ENCODE results near the gene NT5C. TPM values are rescaled to one million over a fixed set of nuclear protein-coding genes. Genes with fewer than 3 reads are reported as not detected.
A peak's percentile ranks its signal among the peaks of the same experiment; 100 is the strongest.
"Not testable (repeated sequence)": the region's sequence is repeated elsewhere in the genome, so short reads cannot be mapped to it uniquely, and the experiment has no call there.

NT5C gene
- total and polyA plus RNA-seq, 7 donors = 16.4 to 84.0 (median 32.0) TPM

GRCh38 chr17:75138519-75138918 is 7.0 kb upstream of the NT5C start:
- Histone ChIP-seq H3K4me3 (no peak overlapping the region), H3K4me1 (peaks cover 4% of the 10 kb centered on the region), H3K27ac (no peak overlapping the region), H3K9me3 (no peaks in the 10 kb centered on the region), H3K36me3 (ENCODE audit: insufficient read depth in 1 of 2, low read depth in 1 of 2) (peaks cover 3 to 31% of the 10 kb centered on the region in 2 donors), H3K27me3 (ENCODE audit: insufficient read depth in 3 of 3, low read length in 2 of 3) (no peaks in the 10 kb centered on the region)
- WGBS, 3 donors = 52 to 87% (median 60%) methylated on average over 5 of the region's 5 CpGs
- intact Hi-C loops (cut with DNase I) = no loop called here
- ATAC-seq (peak; percentile 73 to 84 (median 78)), DNase-seq (no peak)
- TF ChIP-seq, protein P1, sequence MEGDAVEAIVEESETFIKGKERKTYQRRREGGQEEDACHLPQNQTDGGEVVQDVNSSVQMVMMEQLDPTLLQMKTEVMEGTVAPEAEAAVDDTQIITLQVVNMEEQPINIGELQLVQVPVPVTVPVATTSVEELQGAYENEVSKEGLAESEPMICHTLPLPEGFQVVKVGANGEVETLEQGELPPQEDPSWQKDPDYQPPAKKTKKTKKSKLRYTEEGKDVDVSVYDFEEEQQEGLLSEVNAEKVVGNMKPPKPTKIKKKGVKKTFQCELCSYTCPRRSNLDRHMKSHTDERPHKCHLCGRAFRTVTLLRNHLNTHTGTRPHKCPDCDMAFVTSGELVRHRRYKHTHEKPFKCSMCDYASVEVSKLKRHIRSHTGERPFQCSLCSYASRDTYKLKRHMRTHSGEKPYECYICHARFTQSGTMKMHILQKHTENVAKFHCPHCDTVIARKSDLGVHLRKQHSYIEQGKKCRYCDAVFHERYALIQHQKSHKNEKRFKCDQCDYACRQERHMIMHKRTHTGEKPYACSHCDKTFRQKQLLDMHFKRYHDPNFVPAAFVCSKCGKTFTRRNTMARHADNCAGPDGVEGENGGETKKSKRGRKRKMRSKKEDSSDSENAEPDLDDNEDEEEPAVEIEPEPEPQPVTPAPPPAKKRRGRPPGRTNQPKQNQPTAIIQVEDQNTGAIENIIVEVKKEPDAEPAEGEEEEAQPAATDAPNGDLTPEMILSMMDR (IDR thresholded peaks at IDR 0.05) = no peak

GRCh38 chr17:75137762-75138161 is 6.2 kb upstream of the NT5C start:
- 90 to 93% (median 91%) methylated on average over 9 of the region's 9 CpGs for WGBS, 3 donors
- H3K4me3 ChIP-seq; intact Hi-C loops (cut with DNase I); H3K9me3 ChIP-seq; H3K27me3 ChIP-seq (ENCODE audit: insufficient read depth in 3 of 3, low read length in 2 of 3); H3K4me1 ChIP-seq; DNase-seq; H3K27ac ChIP-seq; ATAC-seq: not testable (repeated sequence)
- peaks cover under 1 to 28% of the 10 kb centered on the region in 2 donors for H3K36me3 ChIP-seq (ENCODE audit: insufficient read depth in 1 of 2, low read depth in 1 of 2)

- Histone ChIP-seq H3K9me3 (no peaks in the 10 kb centered on the region), H3K4me1 (peaks cover 4% of the 10 kb centered on the region), H3K4me3 (no peak overlapping the region), H3K27ac (no peak overlapping the region), H3K36me3 (ENCODE audit: insufficient read depth in 1 of 2, low read depth in 1 of 2) (peaks cover 0 to 14% of the 10 kb centered on the region in 2 donors), H3K27me3 (ENCODE audit: insufficient read depth in 3 of 3, low read length in 2 of 3) (no peaks in the 10 kb centered on the region)
- intact Hi-C loops (cut with DNase I) = no loop called here
- TF ChIP-seq, protein P1 (IDR thresholded peaks at IDR 0.05) = no peak
- 84 to 92% (median 89%) methylated on average over 8 of the region's 8 CpGs for whole genome bisulfite sequencing, 3 donors
- no peak for DNase-seq
- no peak for ATAC-seq
These were observed 4.4 kb upstream of the NT5C start for GRCh38 chr17:75135946-75136345.

GRCh38 chr17:75135452-75135851 is 3.9 kb upstream of the NT5C start:
- H3K36me3 ChIP-seq (ENCODE audit: insufficient read depth in 1 of 2, low read depth in 1 of 2) = peaks cover 0 to 9% of the 10 kb centered on the region in 2 donors
- H3K4me3 ChIP-seq = no peak overlapping the region
- WGBS, 3 donors = 86 to 90% (median 89%) methylated on average over 5 of the region's 5 CpGs
- TF ChIP-seq, protein P1 (IDR thresholded peaks at IDR 0.05) = no peak
- H3K9me3 ChIP-seq = no peaks in the 10 kb centered on the region
- peaks cover 5% of the 10 kb centered on the region for H3K4me1 ChIP-seq
- DNase-seq = no peak
- no peaks in the 10 kb centered on the region for H3K27me3 ChIP-seq (ENCODE audit: insufficient read depth in 3 of 3, low read length in 2 of 3)
- H3K27ac ChIP-seq = no peak overlapping the region
- intact Hi-C loops (cut with DNase I) = no loop called here
- no peak for ATAC-seq

DNA sequence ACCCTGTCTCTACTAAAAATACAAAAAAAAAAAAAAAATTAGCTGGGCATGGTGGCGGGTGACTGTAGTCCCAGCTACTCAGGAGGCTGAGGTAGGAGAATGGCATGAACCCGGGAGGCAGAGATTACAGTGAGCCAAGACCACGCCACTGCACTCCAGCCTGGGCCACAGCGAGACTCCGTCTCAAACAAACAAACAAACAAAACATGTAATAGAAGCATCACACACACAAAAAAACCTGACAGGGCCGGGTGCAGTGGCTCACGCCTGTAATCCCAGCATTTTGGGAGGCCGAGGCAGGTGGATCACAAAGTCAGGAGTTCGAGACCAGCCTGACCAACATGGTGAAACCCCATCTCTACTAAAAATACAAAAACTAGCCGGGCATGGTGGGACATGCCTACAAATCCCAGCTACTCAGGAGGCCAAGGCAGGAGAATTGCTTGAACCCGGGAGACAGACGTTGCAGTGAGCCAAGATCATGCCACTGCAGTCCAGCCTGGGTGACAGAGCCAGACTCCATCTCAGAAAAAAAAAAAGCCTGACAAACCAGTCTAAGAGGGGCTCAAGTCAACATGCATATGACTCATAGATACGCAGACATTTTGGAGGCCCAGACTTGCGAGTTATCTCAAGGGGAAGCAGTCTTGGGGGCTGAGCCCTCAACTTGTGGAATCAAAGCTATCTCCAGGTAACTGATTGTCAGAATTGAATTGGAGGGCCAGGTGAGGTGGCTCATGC is 2.2 kb upstream of the NT5C start:
- intact Hi-C loops (cut with DNase I) = loop anchor here in 1 of 2 donors (5.0 kb wide), 1 partner anchor 49 kb away; the partner anchor contains the start of gene SUMO2
- not testable (repeated sequence) for H3K4me1 ChIP-seq; H3K4me3 ChIP-seq; H3K27me3 ChIP-seq (ENCODE audit: insufficient read depth in 3 of 3, low read length in 2 of 3); DNase-seq; ATAC-seq; H3K27ac ChIP-seq; H3K9me3 ChIP-seq
- peaks cover 0 to 22% of the 10 kb centered on the region in 2 donors for H3K36me3 ChIP-seq (ENCODE audit: insufficient read depth in 1 of 2, low read depth in 1 of 2)
- 87 to 90% (median 89%) methylated on average over 14 of the region's 14 CpGs for WGBS, 3 donors
